CD14-positive monocyte (primary cell): Measurements from ENCODE around the gene CORO1A. TPM values are rescaled to one million over a fixed set of nuclear protein-coding genes. Genes with fewer than 3 reads are reported as not detected.

Experiments
- DNase-seq, 3 donors: peaks; one replicate each; pipeline ENCODE4 v3.0.0-alpha.2; 2011 to 2022
- H2AFZ ChIP-seq: 2 replicates; pipeline ENCODE4 v1.6.0; 2012; ENCODE audit warnings: mild to moderate bottlenecking, low read depth, low read length, inconsistent platforms; ENCODE audit not compliant: insufficient read depth, poor library complexity, severe bottlenecking
- H3K27ac ChIP-seq, 2 donors: 1 replicate in 1 of 2; 2 replicates in 1 of 2; pipeline ENCODE4 v1.5.1; 2012 to 2013; ENCODE audit warnings: low read length in 2 of 2, control low read depth in 1 of 2, inconsistent platforms in 1 of 2, low read depth in 1 of 2, mild to moderate bottlenecking in 1 of 2
- H3K27me3 ChIP-seq, 2 donors: one replicate each; pipeline versions ENCODE4 v1.6.0 to v1.6.1; 2011 to 2013; ENCODE audit warnings: low read length in 2 of 2; ENCODE audit not compliant: control insufficient read depth in 2 of 2, insufficient read depth in 2 of 2
- H3K36me3 ChIP-seq, 2 donors: replicated peaks in 1 of 2; 1 replicate in 1 of 2; 2 replicates in 1 of 2; pipeline versions ENCODE4 v1.5.1 to v1.6.1; 2012 to 2013; ENCODE audit warnings: low read length in 2 of 2, control low read depth in 1 of 2, inconsistent platforms in 1 of 2, mild to moderate bottlenecking in 1 of 2; ENCODE audit not compliant: insufficient read depth in 2 of 2, control insufficient read depth in 1 of 2
- H3K4me1 ChIP-seq, 2 donors: 1 replicate in 1 of 2; 2 replicates in 1 of 2; pipeline versions ENCODE4 v1.5.1 to v1.6.1; 2012 to 2013; ENCODE audit warnings: low read length in 2 of 2, control low read depth in 1 of 2, inconsistent platforms in 1 of 2, mild to moderate bottlenecking in 1 of 2, moderate library complexity in 1 of 2; ENCODE audit not compliant: insufficient read depth in 2 of 2, control insufficient read depth in 1 of 2
- H3K4me2 ChIP-seq: replicated peaks from 2 replicates; pipeline ENCODE3; 2012; ENCODE audit warnings: low read length, moderate library complexity, mild to moderate bottlenecking; ENCODE audit not compliant: poor library complexity, severe bottlenecking; ENCODE audit errors: extremely low read depth
- H3K4me3 ChIP-seq, 3 experiments: fragments of 200-600 bp in 1 of 3; sonication (generic) in 1 of 3; replicated peaks in 1 of 3; 1 replicate in 2 of 3; 2 replicates in 1 of 3; pipeline ENCODE4 v1.5.1; 2011 to 2013; ENCODE audit warnings: low read length in 3 of 3, mild to moderate bottlenecking in 3 of 3, control low read depth in 2 of 3, low read depth in 2 of 3, inconsistent platforms in 1 of 3, moderate library complexity in 1 of 3
- H3K79me2 ChIP-seq: 2 replicates; pipeline ENCODE4 v1.6.0; 2012; ENCODE audit warnings: mild to moderate bottlenecking, control low read depth, inconsistent platforms, low read length, moderate library complexity; ENCODE audit not compliant: insufficient read depth
- H3K9ac ChIP-seq: 2 replicates; pipeline ENCODE4 v1.6.0; 2017; ENCODE audit warnings: low read length, mild to moderate bottlenecking; ENCODE audit not compliant: insufficient read depth, poor library complexity, severe bottlenecking
- H3K9me3 ChIP-seq, 2 donors: replicated peaks in 1 of 2; 1 replicate in 1 of 2; 2 replicates in 1 of 2; pipeline versions ENCODE4 v1.5.1 to v1.6.1; 2012 to 2013; ENCODE audit warnings: low read length in 2 of 2, control low read depth in 1 of 2; ENCODE audit not compliant: control insufficient read depth in 1 of 2, insufficient read depth in 1 of 2
- H4K20me1 ChIP-seq: 2 replicates; pipeline ENCODE4 v1.6.0; 2012; ENCODE audit warnings: mild to moderate bottlenecking, low read length, control low read depth, moderate library complexity; ENCODE audit not compliant: insufficient read depth
- H3K27ac Mint-ChIP-seq, 7 donors: one replicate each; pipeline ENCODE4 v1.8.0; 2020; ENCODE audit warnings: mild to moderate bottlenecking in 7 of 7, mixed read lengths in 7 of 7, moderate library complexity in 6 of 7, inconsistent platforms in 2 of 7
- H3K27me3 Mint-ChIP-seq, 3 donors: one replicate each; pipeline ENCODE4 v1.8.0; 2021 to 2022; ENCODE audit warnings: low read depth in 3 of 3, mild to moderate bottlenecking in 3 of 3, mixed read lengths in 3 of 3, moderate library complexity in 3 of 3, inconsistent platforms in 1 of 3
- H3K36me3 Mint-ChIP-seq, 2 donors: one replicate each; pipeline ENCODE4 v1.8.0; 2020; ENCODE audit warnings: mixed read lengths in 2 of 2, inconsistent platforms in 1 of 2, mild to moderate bottlenecking in 1 of 2
- H3K4me1 Mint-ChIP-seq: one replicate; pipeline ENCODE4 v1.8.0; 2020; ENCODE audit warnings: mild to moderate bottlenecking, mixed read lengths
- H3K4me3 Mint-ChIP-seq, 2 donors: one replicate each; pipeline ENCODE4 v1.8.0; 2020; ENCODE audit warnings: mild to moderate bottlenecking in 2 of 2, mixed read lengths in 2 of 2, moderate library complexity in 1 of 2
- H3K9me3 Mint-ChIP-seq, 7 donors: one replicate each; pipeline ENCODE4 v1.8.0; 2020 to 2022; ENCODE audit warnings: mixed read lengths in 7 of 7, mild to moderate bottlenecking in 6 of 7, moderate library complexity in 6 of 7, inconsistent platforms in 2 of 7
- CTCF ChIP-seq: fragments of 200-600 bp; IDR thresholded peaks from one replicate; pipeline ENCODE4 v1.8.0; 2022; ENCODE audit warnings: antibody characterized with exemption, mild to moderate bottlenecking
- WGBS: methylation state at CpG from one replicate; pipeline ENCODE4 v1.1.5; 2013; ENCODE audit warnings: missing lambda C conversion rate; ENCODE audit not compliant: insufficient coverage; 5-methylcytosine and 5-hydroxymethylcytosine counted together
- intact Hi-C, 2 donors: fragments of 100-400 bp; cut with micrococcal nuclease; formaldehyde crosslinking; loops; one replicate each; pipeline versions ENCODE4 v1.15.0 to v1.15.1; 2023
- polyA plus RNA-seq, 3 donors: library from polyadenylated mRNA; depleted of rRNA in 1 of 3; unstranded in 2 of 3; stranded (reverse) in 1 of 3; fragments of 300-500 nt in 2 of 3; fragments of >200 nt in 1 of 3; fragmentation: Illumina TruSeq in 2 of 3; gene quantifications; 1 replicate in 2 of 3; 2 replicates in 1 of 3; pipeline ENCODE4 v1.2.3, GENCODE V29; 2012 to 2021

The CORO1A gene
- polyA plus RNA-seq, 3 donors = 1,314 to 1,363 (median 1,346) TPM

GRCh38 chr16:30144917-30145316 lies 38.5 kb upstream of the CORO1A start:
- no peak overlapping the region for H3K4me3 ChIP-seq
- intact Hi-C loops = no loop called here
- no CpG with 5 or more reads among the region's 1 CpG for WGBS

GRCh38 chr16:30145657-30146056 lies 37.7 kb upstream of the CORO1A start:
- Histone ChIP-seq H3K9me3 (peaks cover 0 to 5% of the 10 kb centered on the region in 2 donors), H3K27me3 (no peaks in the 10 kb centered on the region), H3K36me3 (no peaks in the 10 kb centered on the region), H3K4me2 (no peak overlapping the region), H3K4me3 (no peak overlapping the region), H3K9ac (no peak overlapping the region), H2AFZ (no peak overlapping the region), H3K27ac (no peak overlapping the region), H4K20me1 (no peaks in the 10 kb centered on the region), H3K4me1 (peaks cover 42 to 43% of the 10 kb centered on the region in 2 donors), H3K79me2 (no peaks in the 10 kb centered on the region)
- Mint-ChIP-seq H3K36me3 (no peaks in the 10 kb centered on the region), H3K4me3 (no peak overlapping the region), H3K4me1 (peaks cover 54% of the 10 kb centered on the region), H3K9me3 (peaks cover 0 to 12% (median 5%) of the 10 kb centered on the region in 7 donors), H3K27ac (peak overlapping the region in 2 of 7 donors; percentile 30 to 46), H3K27me3 (peaks cover 0 to 2% (median 0%) of the 10 kb centered on the region in 3 donors)
- no peak for DNase-seq
- WGBS = no CpG with 5 or more reads among the region's 1 CpG
- intact Hi-C loops = no loop called here
- TF ChIP-seq CTCF = no peak

More at GRCh38 chr16:30144917-30145316, 38.5 kb upstream of the CORO1A start:
- no peak for DNase-seq
- Histone ChIP-seq H3K79me2 (no peaks in the 10 kb centered on the region), H3K9ac (no peak overlapping the region), H3K4me1 (peaks cover 41 to 42% of the 10 kb centered on the region in 2 donors), H3K27me3 (no peaks in the 10 kb centered on the region), H3K36me3 (no peaks in the 10 kb centered on the region), H3K27ac (no peak overlapping the region), H2AFZ (no peak overlapping the region), H3K4me2 (no peak overlapping the region), H4K20me1 (no peaks in the 10 kb centered on the region), H3K9me3 (peaks cover 0 to 5% of the 10 kb centered on the region in 2 donors)
- Mint-ChIP-seq H3K4me3 (no peak overlapping the region), H3K36me3 (no peaks in the 10 kb centered on the region), H3K27me3 (peaks cover 0 to 2% (median 0%) of the 10 kb centered on the region in 3 donors), H3K9me3 (peaks cover 0 to 12% (median 5%) of the 10 kb centered on the region in 7 donors), H3K27ac (no peak overlapping the region), H3K4me1 (peaks cover 52% of the 10 kb centered on the region)
- TF ChIP-seq CTCF = no peak
